Neutrophil (primary cell): Measurements from ENCODE around the gene PRRX2.

Source experiments
- H3K27ac ChIP-seq: fragments of 200-600 bp; sonication (generic); 2 replicates; pipeline ENCODE4 v1.5.1; 2016; ENCODE audit warnings: mild to moderate bottlenecking, moderate library complexity
- H3K27me3 ChIP-seq: fragments of 200-600 bp; sonication (generic); 2 replicates; pipeline ENCODE4 v1.6.0; 2016; ENCODE audit warnings: mild to moderate bottlenecking
- H3K36me3 ChIP-seq: fragments of 200-600 bp; sonication (generic); 2 replicates; pipeline ENCODE4 v1.5.1; 2017
- H3K4me1 ChIP-seq, 2 experiments: fragments of 200-600 bp in 1 of 2; sonication (generic) in 1 of 2; 1 replicate in 1 of 2; 2 replicates in 1 of 2; pipeline versions ENCODE4 v1.5.1 to v1.6.1; 2013 to 2016; ENCODE audit warnings: low read depth in 1 of 2, low read length in 1 of 2, mild to moderate bottlenecking in 1 of 2, moderate library complexity in 1 of 2; ENCODE audit not compliant: control insufficient read depth in 1 of 2, insufficient read depth in 1 of 2
- H3K4me3 ChIP-seq, 2 experiments: fragments of 200-600 bp in 1 of 2; sonication (generic) in 1 of 2; 1 replicate in 1 of 2; 2 replicates in 1 of 2; pipeline ENCODE4 v1.5.1; 2013 to 2016; ENCODE audit warnings: low read depth in 1 of 2, low read length in 1 of 2, mild to moderate bottlenecking in 1 of 2, moderate library complexity in 1 of 2
- H3K9me3 ChIP-seq: fragments of 200-600 bp; sonication (generic); 2 replicates; pipeline ENCODE4 v1.5.1; 2016
- TF ChIP-seq, protein P1 (sequence below): fragments of 200-600 bp; sonication (generic); IDR thresholded peaks from 2 replicates; pipeline ENCODE4 v1.5.1; 2016; ENCODE audit warnings: antibody characterized with exemption

Gene PRRX2

GRCh38 chr9:129712634-129713401, 47.4 kb downstream of the PRRX2 start:
- no peaks in the 10 kb centered on the region for H3K36me3 ChIP-seq
- no peaks in the 10 kb centered on the region for H3K4me1 ChIP-seq
- H3K27me3 ChIP-seq, result peaks cover 62% of the 10 kb centered on the region
- H3K9me3 ChIP-seq, result no peaks in the 10 kb centered on the region
- no peak overlapping the region for H3K4me3 ChIP-seq
- H3K27ac ChIP-seq, result no peak overlapping the region
- TF ChIP-seq, protein P1, sequence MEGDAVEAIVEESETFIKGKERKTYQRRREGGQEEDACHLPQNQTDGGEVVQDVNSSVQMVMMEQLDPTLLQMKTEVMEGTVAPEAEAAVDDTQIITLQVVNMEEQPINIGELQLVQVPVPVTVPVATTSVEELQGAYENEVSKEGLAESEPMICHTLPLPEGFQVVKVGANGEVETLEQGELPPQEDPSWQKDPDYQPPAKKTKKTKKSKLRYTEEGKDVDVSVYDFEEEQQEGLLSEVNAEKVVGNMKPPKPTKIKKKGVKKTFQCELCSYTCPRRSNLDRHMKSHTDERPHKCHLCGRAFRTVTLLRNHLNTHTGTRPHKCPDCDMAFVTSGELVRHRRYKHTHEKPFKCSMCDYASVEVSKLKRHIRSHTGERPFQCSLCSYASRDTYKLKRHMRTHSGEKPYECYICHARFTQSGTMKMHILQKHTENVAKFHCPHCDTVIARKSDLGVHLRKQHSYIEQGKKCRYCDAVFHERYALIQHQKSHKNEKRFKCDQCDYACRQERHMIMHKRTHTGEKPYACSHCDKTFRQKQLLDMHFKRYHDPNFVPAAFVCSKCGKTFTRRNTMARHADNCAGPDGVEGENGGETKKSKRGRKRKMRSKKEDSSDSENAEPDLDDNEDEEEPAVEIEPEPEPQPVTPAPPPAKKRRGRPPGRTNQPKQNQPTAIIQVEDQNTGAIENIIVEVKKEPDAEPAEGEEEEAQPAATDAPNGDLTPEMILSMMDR, result no peak

DNA sequence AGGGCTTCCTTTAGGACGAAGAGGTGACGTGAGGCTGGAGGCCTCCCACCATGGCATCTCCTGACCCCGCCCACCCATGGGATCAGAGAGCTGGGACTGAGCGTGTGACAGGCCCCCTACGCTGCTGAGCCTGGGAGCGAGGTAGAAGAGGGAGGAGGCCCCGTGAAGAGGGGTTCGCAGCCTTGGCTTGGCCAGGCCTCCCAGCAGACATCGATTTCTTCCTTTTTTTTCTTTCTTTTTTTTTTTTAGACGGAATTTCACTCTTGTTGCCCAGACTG, 47.9 kb downstream of the PRRX2 start:
- H3K4me1 ChIP-seq, result no peaks in the 10 kb centered on the region
- H3K9me3 ChIP-seq, result no peaks in the 10 kb centered on the region
- no peak overlapping the region for H3K4me3 ChIP-seq
- TF ChIP-seq, protein P1, result no peak
- H3K27ac ChIP-seq, result no peak overlapping the region
- H3K36me3 ChIP-seq, result no peaks in the 10 kb centered on the region
- H3K27me3 ChIP-seq, result peaks cover 67% of the 10 kb centered on the region

GRCh38 chr9:129714511-129715061, 49.1 kb downstream of the PRRX2 start:
- H3K9me3 ChIP-seq, result no peaks in the 10 kb centered on the region
- TF ChIP-seq, protein P1, result no peak
- H3K4me1 ChIP-seq, result no peaks in the 10 kb centered on the region
- H3K27ac ChIP-seq, result no peak overlapping the region
- no peaks in the 10 kb centered on the region for H3K36me3 ChIP-seq
- no peak overlapping the region for H3K4me3 ChIP-seq
- H3K27me3 ChIP-seq, result peaks cover 80% of the 10 kb centered on the region

DNA sequence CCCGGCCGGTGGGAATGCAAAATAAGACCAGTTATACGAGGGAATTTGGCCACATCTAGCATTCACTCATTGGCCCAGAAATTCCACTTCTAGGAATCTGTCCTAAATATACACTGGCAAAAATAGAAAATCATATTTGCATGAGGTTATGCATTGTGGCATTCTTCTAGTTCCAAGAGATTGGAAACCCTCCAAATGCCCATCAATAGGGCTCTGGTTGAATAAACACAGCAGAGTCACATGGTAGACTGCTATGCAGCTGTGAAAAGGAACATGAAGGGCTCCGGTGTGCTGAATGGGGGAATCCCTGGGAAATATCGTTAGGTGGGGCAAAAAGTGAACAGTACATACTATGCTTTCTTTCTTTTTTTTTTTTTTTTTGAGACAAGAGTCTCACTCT, 50.6 kb downstream of the PRRX2 start:
- no peak overlapping the region for H3K4me3 ChIP-seq
- H3K4me1 ChIP-seq, result no peaks in the 10 kb centered on the region
- TF ChIP-seq, protein P1, result no peak
- H3K27ac ChIP-seq, result no peak overlapping the region
- H3K27me3 ChIP-seq, result peaks cover 72% of the 10 kb centered on the region
- no peaks in the 10 kb centered on the region for H3K9me3 ChIP-seq
- H3K36me3 ChIP-seq, result no peaks in the 10 kb centered on the region

- H3K4me3 ChIP-seq, result no peak overlapping the region
- no peak overlapping the region for H3K27ac ChIP-seq
- H3K9me3 ChIP-seq, result no peaks in the 10 kb centered on the region
- H3K4me1 ChIP-seq, result no peaks in the 10 kb centered on the region
- TF ChIP-seq, protein P1, result no peak
- no peaks in the 10 kb centered on the region for H3K36me3 ChIP-seq
- peaks cover 53% of the 10 kb centered on the region for H3K27me3 ChIP-seq
These were observed 52.5 kb downstream of the PRRX2 start for GRCh38 chr9:129717991-129718390.
